Activated naive CD8-positive, alpha-beta T cell treated with anti-CD3 and anti-CD28 coated beads for 36 hours (primary cell): ENCODE results near the gene KIAA1217. TPM values are rescaled to one million over a fixed set of nuclear protein-coding genes. Genes with fewer than 3 reads are reported as not detected.

Experiments
- DNase-seq: peaks from one replicate; pipeline ENCODE4 v3.0.0; 2021
- H3K27ac Mint-ChIP-seq: one replicate; pipeline ENCODE4 v1.8.0; 2022; ENCODE audit warnings: mild to moderate bottlenecking, moderate library complexity, mixed read lengths
- H3K27me3 Mint-ChIP-seq: one replicate; pipeline ENCODE4 v1.8.0; 2022; ENCODE audit warnings: mild to moderate bottlenecking, mixed read lengths
- H3K36me3 Mint-ChIP-seq: one replicate; pipeline ENCODE4 v1.8.0; 2021; ENCODE audit warnings: mild to moderate bottlenecking, mixed read lengths
- H3K4me1 Mint-ChIP-seq: one replicate; pipeline ENCODE4 v1.8.0; 2021; ENCODE audit warnings: mixed read lengths
- H3K4me3 Mint-ChIP-seq: one replicate; pipeline ENCODE4 v1.8.0; 2022; ENCODE audit warnings: mild to moderate bottlenecking, moderate library complexity, mixed read lengths
- H3K9me3 Mint-ChIP-seq: one replicate; pipeline ENCODE4 v1.8.0; 2022; ENCODE audit warnings: mixed read lengths
- total RNA-seq, 2 experiments: library from RNA; stranded (reverse); gene quantifications; one replicate each; pipeline ENCODE4 v1.2.3, GENCODE V29; 2021

Gene KIAA1217
- total RNA-seq, 2 experiments from 2014 or later: 1.5 to 1.6 TPM

DNA sequence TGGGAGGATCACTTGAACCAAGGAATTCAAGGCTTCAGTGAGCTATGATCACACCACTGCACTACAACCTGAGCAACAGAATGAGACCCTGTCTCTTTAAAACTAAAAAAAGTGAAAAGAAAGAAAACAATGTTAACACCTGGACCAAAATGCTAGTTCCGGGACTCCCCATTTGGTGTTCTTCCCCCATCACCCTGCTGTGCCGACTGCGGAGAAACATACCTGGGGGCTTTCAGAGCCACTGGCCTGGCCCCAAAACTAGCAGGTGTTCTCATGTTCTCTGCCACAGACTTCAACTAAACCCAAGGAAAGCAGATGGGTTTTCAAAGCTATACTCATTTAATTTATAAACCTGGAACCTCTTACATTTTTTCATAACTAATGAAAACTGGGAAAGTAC lies 250.9 kb downstream of the KIAA1217 start:
- H3K27me3 Mint-ChIP-seq: peaks cover 43% of the 10 kb centered on the region
- peaks cover 14% of the 10 kb centered on the region for H3K4me1 Mint-ChIP-seq
- DNase-seq: no peak
- H3K27ac Mint-ChIP-seq: no peak overlapping the region
- H3K36me3 Mint-ChIP-seq: no peaks in the 10 kb centered on the region
- H3K9me3 Mint-ChIP-seq: no peaks in the 10 kb centered on the region
- no peak overlapping the region for H3K4me3 Mint-ChIP-seq

GRCh38 chr10:24462291-24462813 lies 253.4 kb downstream of the KIAA1217 start:
- DNase-seq: no peak
- peaks cover 28% of the 10 kb centered on the region for H3K4me1 Mint-ChIP-seq
- no peak overlapping the region for H3K27ac Mint-ChIP-seq
- no peak overlapping the region for H3K4me3 Mint-ChIP-seq
- peaks cover 32% of the 10 kb centered on the region for H3K27me3 Mint-ChIP-seq
- peaks cover 3% of the 10 kb centered on the region for H3K9me3 Mint-ChIP-seq
- no peaks in the 10 kb centered on the region for H3K36me3 Mint-ChIP-seq

- H3K4me3 Mint-ChIP-seq: no peak overlapping the region
- H3K36me3 Mint-ChIP-seq: no peaks in the 10 kb centered on the region
- H3K27ac Mint-ChIP-seq: no peak overlapping the region
- peaks cover 3% of the 10 kb centered on the region for H3K9me3 Mint-ChIP-seq
- H3K27me3 Mint-ChIP-seq: peaks cover 31% of the 10 kb centered on the region
- DNase-seq: no peak
- peaks cover 30% of the 10 kb centered on the region for H3K4me1 Mint-ChIP-seq
These were observed 254.1 kb downstream of the KIAA1217 start for GRCh38 chr10:24462889-24463552.

DNA sequence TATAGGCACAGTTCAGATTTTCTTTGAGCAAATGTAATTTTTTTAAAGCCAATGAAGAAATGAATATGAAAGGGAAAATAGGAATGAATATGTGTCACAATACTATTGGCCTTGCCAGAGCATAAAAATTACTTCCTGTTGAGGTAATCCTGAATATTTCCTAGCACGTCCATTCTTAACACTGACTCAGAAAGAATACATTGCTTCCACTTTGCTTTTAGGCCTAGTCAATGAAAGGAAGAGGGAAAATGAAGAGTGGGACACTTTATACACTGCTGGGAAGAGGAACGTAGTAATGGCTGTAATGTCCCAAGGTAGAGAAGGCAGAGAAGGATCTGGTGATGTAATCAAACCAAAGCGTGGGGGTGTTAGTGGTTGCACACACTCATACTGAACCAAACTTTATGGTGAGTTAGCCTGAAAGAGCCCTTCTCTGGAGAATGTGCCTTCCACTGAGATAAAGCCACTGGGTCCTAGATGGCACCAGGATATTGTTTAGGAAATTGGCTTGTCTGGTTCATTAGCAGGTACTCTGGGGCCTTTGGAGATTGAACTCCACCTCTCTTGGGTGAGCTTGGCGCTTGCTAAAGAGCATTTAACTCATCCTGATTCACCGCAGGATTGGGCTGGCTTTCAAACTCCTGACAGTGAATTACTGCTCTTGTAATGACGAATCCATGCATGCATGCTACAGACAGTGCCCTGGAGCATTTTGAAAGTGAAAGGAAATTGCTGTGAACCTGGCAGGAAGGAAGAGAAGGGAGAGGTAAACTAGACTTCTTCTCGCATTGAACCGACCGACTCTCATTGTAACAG lies 254.9 kb downstream of the KIAA1217 start:
- Mint-ChIP-seq H3K36me3 (no peaks in the 10 kb centered on the region), H3K27me3 (peaks cover 30% of the 10 kb centered on the region), H3K4me3 (no peak overlapping the region), H3K27ac (peak overlapping the region; percentile 76), H3K9me3 (peaks cover 3% of the 10 kb centered on the region), H3K4me1 (peaks cover 30% of the 10 kb centered on the region)
- DNase-seq: peak; percentile 35

DNA sequence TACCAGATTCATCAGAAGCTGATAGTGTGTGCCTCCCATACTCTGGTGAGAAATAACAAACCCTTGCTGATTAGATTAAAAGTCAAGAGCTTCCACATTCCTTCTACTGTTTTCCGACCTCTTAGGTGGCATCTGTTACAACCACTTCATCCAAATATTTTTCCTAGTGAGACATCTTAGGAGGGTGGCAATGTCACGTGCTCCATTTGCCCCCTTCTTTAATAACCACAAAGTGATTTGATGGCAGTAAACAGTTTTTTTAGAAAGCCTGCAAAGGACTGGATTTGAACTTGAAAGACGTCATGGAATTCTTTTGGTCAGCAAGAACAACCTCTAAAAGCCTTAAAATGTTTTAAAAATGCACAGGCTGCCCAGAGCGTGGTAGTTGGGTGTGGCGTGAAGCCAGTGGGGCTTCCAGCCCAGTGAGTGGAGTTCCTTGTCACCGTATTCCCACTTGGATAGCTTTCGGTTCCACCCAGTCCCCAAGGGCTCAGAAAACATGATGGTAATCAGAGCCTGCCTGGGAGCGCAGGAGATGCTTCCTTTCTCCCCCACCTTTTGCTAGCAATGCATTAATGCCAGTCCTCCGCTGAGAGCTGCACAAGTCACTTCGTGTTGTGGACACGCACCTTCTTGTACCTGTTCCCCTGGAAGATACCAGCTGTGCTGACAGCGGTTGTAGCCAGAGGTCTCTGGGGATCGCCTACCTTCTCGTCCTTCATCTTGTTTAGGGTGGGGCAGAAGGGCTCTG lies 256.4 kb downstream of the KIAA1217 start:
- peak overlapping the region; percentile 79 for H3K27ac Mint-ChIP-seq
- DNase-seq: no peak
- no peak overlapping the region for H3K4me3 Mint-ChIP-seq
- peaks cover 30% of the 10 kb centered on the region for H3K4me1 Mint-ChIP-seq
- no peaks in the 10 kb centered on the region for H3K36me3 Mint-ChIP-seq
- H3K27me3 Mint-ChIP-seq: peaks cover 34% of the 10 kb centered on the region
- peaks cover 3% of the 10 kb centered on the region for H3K9me3 Mint-ChIP-seq

GRCh38 chr10:24465891-24466818 lies 257.2 kb downstream of the KIAA1217 start:
- Mint-ChIP-seq H3K9me3 (peaks cover 3% of the 10 kb centered on the region), H3K27ac (peak overlapping the region; percentile 79), H3K4me1 (peaks cover 30% of the 10 kb centered on the region), H3K36me3 (no peaks in the 10 kb centered on the region), H3K27me3 (peaks cover 31% of the 10 kb centered on the region), H3K4me3 (no peak overlapping the region)
- DNase-seq: peak; percentile 64

- no peak overlapping the region for H3K27ac Mint-ChIP-seq
- H3K9me3 Mint-ChIP-seq: peaks cover 3% of the 10 kb centered on the region
- no peak overlapping the region for H3K4me3 Mint-ChIP-seq
- H3K27me3 Mint-ChIP-seq: peaks cover 24% of the 10 kb centered on the region
- peaks cover 30% of the 10 kb centered on the region for H3K4me1 Mint-ChIP-seq
- no peak for DNase-seq
- H3K36me3 Mint-ChIP-seq: no peaks in the 10 kb centered on the region
These were observed 258.2 kb downstream of the KIAA1217 start for GRCh38 chr10:24467136-24467535.

GRCh38 chr10:24467605-24468004 lies 258.7 kb downstream of the KIAA1217 start:
- H3K4me3 Mint-ChIP-seq: no peak overlapping the region
- no peak for DNase-seq
- H3K9me3 Mint-ChIP-seq: peaks cover 3% of the 10 kb centered on the region
- no peak overlapping the region for H3K27ac Mint-ChIP-seq
- H3K27me3 Mint-ChIP-seq: peaks cover 27% of the 10 kb centered on the region
- peaks cover 30% of the 10 kb centered on the region for H3K4me1 Mint-ChIP-seq
- no peaks in the 10 kb centered on the region for H3K36me3 Mint-ChIP-seq

GRCh38 chr10:24468281-24468751 lies 259.4 kb downstream of the KIAA1217 start:
- peaks cover 30% of the 10 kb centered on the region for H3K4me1 Mint-ChIP-seq
- no peaks in the 10 kb centered on the region for H3K36me3 Mint-ChIP-seq
- DNase-seq: no peak
- H3K27ac Mint-ChIP-seq: no peak overlapping the region
- no peak overlapping the region for H3K4me3 Mint-ChIP-seq
- H3K9me3 Mint-ChIP-seq: peaks cover 3% of the 10 kb centered on the region
- peaks cover 23% of the 10 kb centered on the region for H3K27me3 Mint-ChIP-seq

- no peak overlapping the region for H3K27ac Mint-ChIP-seq
- H3K4me3 Mint-ChIP-seq: no peak overlapping the region
- DNase-seq: no peak
- peaks cover 17% of the 10 kb centered on the region for H3K4me1 Mint-ChIP-seq
- no peaks in the 10 kb centered on the region for H3K36me3 Mint-ChIP-seq
- H3K9me3 Mint-ChIP-seq: peaks cover 3% of the 10 kb centered on the region
- H3K27me3 Mint-ChIP-seq: peaks cover 34% of the 10 kb centered on the region
These were observed 261.1 kb downstream of the KIAA1217 start for GRCh38 chr10:24469993-24470392.

DNA sequence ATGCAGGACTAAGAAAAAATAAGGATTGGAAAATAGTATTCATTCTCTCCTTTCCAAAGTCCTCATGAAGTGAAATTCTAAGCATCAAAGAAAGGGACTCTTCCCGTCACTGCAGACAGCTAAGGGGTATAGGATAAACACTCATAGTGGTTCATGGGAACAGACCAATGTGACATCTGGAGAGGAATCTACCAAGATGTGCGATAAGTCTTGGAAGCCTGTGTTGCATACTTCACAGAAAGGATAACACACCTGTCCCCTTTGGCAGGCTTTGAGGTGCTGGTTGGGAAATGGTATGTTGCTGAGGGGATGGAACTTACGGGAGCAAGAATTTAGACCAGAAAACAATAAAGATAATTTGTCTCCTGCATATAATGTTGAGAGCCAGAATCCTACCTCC lies 266.7 kb downstream of the KIAA1217 start:
- Mint-ChIP-seq H3K27me3 (peaks cover 25% of the 10 kb centered on the region), H3K36me3 (no peaks in the 10 kb centered on the region), H3K4me1 (no peaks in the 10 kb centered on the region), H3K27ac (no peak overlapping the region), H3K4me3 (no peak overlapping the region), H3K9me3 (no peaks in the 10 kb centered on the region)
- no peak for DNase-seq

- Mint-ChIP-seq H3K27ac (no peak overlapping the region), H3K9me3 (no peaks in the 10 kb centered on the region), H3K27me3 (peaks cover 28% of the 10 kb centered on the region), H3K4me1 (no peaks in the 10 kb centered on the region), H3K36me3 (no peaks in the 10 kb centered on the region), H3K4me3 (no peak overlapping the region)
- DNase-seq: no peak
These were observed 268.2 kb downstream of the KIAA1217 start for GRCh38 chr10:24476913-24477701.

- H3K4me3 Mint-ChIP-seq: no peak overlapping the region
- H3K4me1 Mint-ChIP-seq: no peaks in the 10 kb centered on the region
- H3K27ac Mint-ChIP-seq: no peak overlapping the region
- no peaks in the 10 kb centered on the region for H3K36me3 Mint-ChIP-seq
- no peaks in the 10 kb centered on the region for H3K9me3 Mint-ChIP-seq
- H3K27me3 Mint-ChIP-seq: peaks cover 23% of the 10 kb centered on the region
- DNase-seq: no peak
These were observed 269.0 kb downstream of the KIAA1217 start for GRCh38 chr10:24477915-24478314.
